HUES64 (cell line): ENCODE measurements around the gene KIF19. TPM values are rescaled to one million over a fixed set of nuclear protein-coding genes. Genes with fewer than 3 reads are reported as not detected.
"Not testable (repeated sequence)": the region's sequence is repeated elsewhere in the genome, so short reads cannot be mapped to it uniquely, and the experiment has no call there.

ENCODE experiments used
- H3K27ac ChIP-seq: 2 replicates; pipeline ENCODE4 v1.7.0; 2013; ENCODE audit warnings: low read depth, low read length, inconsistent platforms
- H3K27me3 ChIP-seq: 2 replicates; pipeline ENCODE4 v1.6.1; 2013; ENCODE audit warnings: mild to moderate bottlenecking, low read length; ENCODE audit not compliant: insufficient read depth
- H3K36me3 ChIP-seq: 2 replicates; pipeline ENCODE4 v1.6.1; 2013; ENCODE audit warnings: mild to moderate bottlenecking, low read length; ENCODE audit not compliant: insufficient read depth
- H3K4me1 ChIP-seq: 2 replicates; pipeline ENCODE4 v1.6.1; 2013; ENCODE audit warnings: mild to moderate bottlenecking, low read length, moderate library complexity; ENCODE audit not compliant: insufficient read depth
- H3K4me3 ChIP-seq: 2 replicates; pipeline ENCODE4 v1.5.1; 2013; ENCODE audit warnings: mild to moderate bottlenecking, low read length, moderate library complexity
- H3K9ac ChIP-seq: 2 replicates; pipeline ENCODE4 v1.6.1; 2013; ENCODE audit warnings: mild to moderate bottlenecking, low read depth, low read length
- H3K9me3 ChIP-seq: 2 replicates; pipeline ENCODE4 v1.6.1; 2013; ENCODE audit warnings: low read depth, low read length; ENCODE audit not compliant: insufficient read depth
- WGBS: fragments of 150-250, 120-280 bp; methylation state at CpG from one replicate; pipeline ENCODE4 v1.1.7; 2013; ENCODE audit warnings: missing lambda C conversion rate; 5-methylcytosine and 5-hydroxymethylcytosine counted together
- polyA plus RNA-seq, 2 experiments: library from polyadenylated mRNA; stranded (reverse); fragments of 50-300 nt; gene quantifications; one replicate each; pipeline ENCODE4 v1.2.3, GENCODE V29; 2013

KIF19 gene
- polyA plus RNA-seq (2013, experiment 1 of 2), result 0.50 TPM
- 0.63 TPM for polyA plus RNA-seq (2013, experiment 2 of 2)

GRCh38 chr17:74325743-74326379 lies at the start of gene KIF19:
KIF19 (plus strand) TSS chr17:74326226; CDS start chr17:74326350, 124 bp downstream.
- Histone ChIP-seq H3K27ac (no peak within 1 kb of the TSS), H3K9me3 (no peaks in the 10 kb centered on the region), H3K4me1 (peaks cover 5% of the 10 kb centered on the region), H3K9ac (peak within 1 kb of the TSS; percentile 38; the same call in 1 of the 2 replicates), H3K27me3 (peaks cover 34% of the 10 kb centered on the region), H3K4me3 (peak within 1 kb of the TSS; percentile 57), H3K36me3 (no peaks in the 10 kb centered on the region)
- WGBS, result 4% methylated on average over 73 of the region's 73 CpGs

DNA sequence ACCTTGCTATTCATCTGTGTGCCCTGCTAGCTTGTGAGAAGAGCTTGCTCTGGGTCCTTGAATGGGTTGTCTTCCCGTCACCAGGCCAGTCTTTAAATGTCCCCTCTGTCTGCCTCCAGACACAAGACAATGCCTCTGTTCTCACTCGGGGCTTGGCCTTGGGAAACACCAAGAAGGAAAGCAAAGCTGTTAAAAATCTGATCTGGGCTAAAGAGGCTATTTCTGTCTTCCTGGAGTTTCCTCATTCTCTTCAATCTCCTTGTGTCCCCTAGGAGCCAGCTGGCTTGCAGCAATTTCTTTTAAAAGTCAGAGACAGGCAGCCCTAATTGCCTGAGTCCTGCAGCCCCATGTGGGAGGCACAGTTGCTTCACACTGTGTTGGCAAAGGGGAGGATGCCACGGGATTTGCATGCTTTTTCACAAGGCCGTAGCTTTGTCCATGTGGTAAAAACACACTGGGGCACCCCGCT lies 49.5 kb upstream of the KIF19 start:
- Histone ChIP-seq H3K9me3 (no peaks in the 10 kb centered on the region), H3K4me3 (no peak overlapping the region), H3K27me3 (peaks cover 17% of the 10 kb centered on the region), H3K9ac (no peak overlapping the region), H3K27ac (no peak overlapping the region), H3K4me1 (peaks cover 20% of the 10 kb centered on the region; the same call in 1 of the 2 replicates), H3K36me3 (no peaks in the 10 kb centered on the region)
- WGBS, result 77% methylated on average over 5 of the region's 5 CpGs

GRCh38 chr17:74277935-74278334 lies 48.1 kb upstream of the KIF19 start:
- 88% methylated on average over 1 of the region's 1 CpG for WGBS

DNA sequence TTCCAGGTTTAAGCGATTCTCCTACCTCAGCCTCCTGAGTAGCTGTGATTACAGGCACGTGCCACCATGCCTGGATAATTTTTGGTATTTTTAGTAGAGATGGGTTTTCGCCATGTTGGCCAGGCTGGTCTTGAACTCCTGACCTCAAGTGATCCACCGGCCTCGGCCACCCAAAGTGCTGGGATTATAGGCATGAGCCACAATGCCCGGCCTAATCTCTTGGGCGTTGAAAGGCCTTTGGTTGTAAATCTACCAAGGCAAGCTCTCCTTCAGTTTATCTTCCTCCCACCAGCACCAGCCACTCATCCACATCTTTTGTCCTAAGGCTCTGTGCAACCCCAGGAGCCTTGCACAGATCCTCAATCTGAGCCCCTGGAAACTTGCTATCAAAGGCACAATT lies 46.4 kb upstream of the KIF19 start:
- not testable (repeated sequence) for H3K4me3 ChIP-seq, H3K27me3 ChIP-seq
- 94% methylated on average over 7 of the region's 7 CpGs for whole genome bisulfite sequencing

More at GRCh38 chr17:74277935-74278334, 48.1 kb upstream of the KIF19 start:
- Histone ChIP-seq H3K36me3 (no peaks in the 10 kb centered on the region), H3K27me3 (peaks cover 17% of the 10 kb centered on the region), H3K9me3 (no peaks in the 10 kb centered on the region), H3K9ac (no peak overlapping the region), H3K4me1 (peaks cover 7% of the 10 kb centered on the region; the same call in 1 of the 2 replicates), H3K27ac (no peak overlapping the region), H3K4me3 (no peak overlapping the region)

DNA sequence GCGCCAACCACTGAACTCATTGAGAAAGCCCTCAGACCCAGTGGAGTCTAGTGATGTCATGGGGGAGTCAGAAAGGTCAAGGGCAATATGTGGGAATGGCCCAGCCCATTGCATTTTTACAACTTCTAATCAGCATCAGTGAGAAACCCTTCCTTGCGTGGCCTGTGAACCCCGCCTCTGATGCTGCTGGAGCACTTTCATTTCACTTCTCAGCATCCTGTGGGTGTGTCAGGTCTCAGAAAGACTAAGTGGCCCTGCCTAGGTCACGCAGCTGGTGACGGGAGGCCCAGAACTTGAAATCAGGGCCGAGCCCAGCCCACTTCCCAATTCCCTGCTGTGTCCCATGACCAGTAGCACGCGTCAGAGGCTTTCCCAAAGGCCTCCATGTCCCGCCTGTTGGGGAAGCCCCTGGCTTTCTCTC lies 45.9 kb upstream of the KIF19 start:
- Histone ChIP-seq H3K27ac (no peak overlapping the region), H3K4me1 (no peaks in the 10 kb centered on the region; the same call in 1 of the 2 replicates), H3K36me3 (no peaks in the 10 kb centered on the region), H3K9ac (no peak overlapping the region), H3K27me3 (peaks cover 1% of the 10 kb centered on the region; the same call in 1 of the 2 replicates), H3K9me3 (no peaks in the 10 kb centered on the region), H3K4me3 (no peak overlapping the region)
- 87% methylated on average over 9 of the region's 9 CpGs for WGBS

More for the DNA sequence above, 46.4 kb upstream of the KIF19 start:
- H3K9me3 ChIP-seq, H3K27ac ChIP-seq, H3K4me1 ChIP-seq, H3K9ac ChIP-seq, H3K36me3 ChIP-seq: not testable (repeated sequence)

GRCh38 chr17:74281799-74282198 lies 44.2 kb upstream of the KIF19 start:
- H3K4me3 ChIP-seq, result no peak overlapping the region
- no peak overlapping the region for H3K27ac ChIP-seq

DNA sequence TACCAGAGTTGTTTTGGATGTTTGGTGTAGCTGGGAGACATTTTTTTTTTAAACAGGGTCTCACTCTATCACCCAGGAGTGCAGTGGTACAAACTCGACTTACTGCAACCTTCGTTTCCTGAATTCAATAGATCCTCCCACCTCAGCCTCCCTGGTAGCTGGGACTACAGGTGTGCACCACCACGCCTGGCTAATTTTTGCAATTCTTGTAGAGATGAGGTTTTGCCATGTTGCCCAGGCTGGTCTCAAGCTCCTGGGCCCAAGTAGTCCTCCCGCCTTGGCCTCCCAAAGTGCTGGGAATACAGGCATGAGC lies 43.8 kb upstream of the KIF19 start:
- H3K27me3 ChIP-seq, H3K9ac ChIP-seq, H3K4me3 ChIP-seq, H3K4me1 ChIP-seq, H3K9me3 ChIP-seq, H3K27ac ChIP-seq, H3K36me3 ChIP-seq: not testable (repeated sequence)
- 93% methylated on average over 4 of the region's 4 CpGs for WGBS

More at GRCh38 chr17:74281799-74282198, 44.2 kb upstream of the KIF19 start:
- H3K27me3 ChIP-seq, result no peaks in the 10 kb centered on the region
- H3K36me3 ChIP-seq, result no peaks in the 10 kb centered on the region
- H3K4me1 ChIP-seq, result no peaks in the 10 kb centered on the region; the same call in 1 of the 2 replicates
- no peak overlapping the region for H3K9ac ChIP-seq
- H3K9me3 ChIP-seq, result no peaks in the 10 kb centered on the region
- WGBS, result 95% methylated on average over 20 of the region's 20 CpGs

DNA sequence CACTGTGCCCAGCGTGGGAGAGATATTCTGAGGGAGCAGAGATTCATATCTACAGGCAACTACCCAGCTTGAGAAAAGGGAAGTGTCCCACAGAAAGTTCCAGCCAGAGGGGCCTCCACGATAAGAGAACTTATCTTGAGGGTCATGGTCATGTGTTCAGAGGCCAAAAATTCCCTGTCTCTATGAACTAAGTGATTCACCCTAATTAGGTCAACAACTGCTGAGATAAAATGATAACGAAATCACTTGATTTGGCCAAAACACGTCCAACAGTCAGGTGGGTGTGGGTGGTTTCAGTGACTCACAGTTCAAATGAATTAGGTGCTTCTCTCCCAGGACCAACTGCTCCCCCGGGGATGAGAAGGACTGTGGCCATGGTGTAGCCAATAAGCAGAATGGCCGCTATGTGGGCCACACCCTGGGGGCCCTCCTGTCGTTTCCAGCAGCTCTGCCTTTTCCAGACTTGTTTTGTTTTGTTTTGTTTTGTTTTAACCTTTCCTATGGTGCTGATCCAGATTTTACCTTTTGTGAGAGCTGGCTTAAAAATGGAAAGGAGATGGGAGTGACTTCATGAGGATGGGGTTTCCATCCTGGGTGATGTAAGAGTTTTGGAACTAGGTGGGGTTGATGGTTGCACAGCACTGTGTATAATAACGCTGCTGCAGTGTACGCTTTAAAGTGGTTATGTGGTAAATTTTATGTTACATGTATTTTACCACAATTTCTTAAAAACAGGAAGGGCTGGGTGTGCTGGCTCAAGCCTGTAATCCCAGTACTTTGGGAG lies 43.2 kb upstream of the KIF19 start:
- no peaks in the 10 kb centered on the region for H3K36me3 ChIP-seq
- whole genome bisulfite sequencing, result 84% methylated on average over 7 of the region's 9 CpGs
- no peak overlapping the region for H3K9ac ChIP-seq
- H3K27ac ChIP-seq, result no peak overlapping the region
- H3K27me3 ChIP-seq, result no peaks in the 10 kb centered on the region
- H3K4me3 ChIP-seq, result no peak overlapping the region
- H3K9me3 ChIP-seq, result no peaks in the 10 kb centered on the region
- no peaks in the 10 kb centered on the region for H3K4me1 ChIP-seq

GRCh38 chr17:74283371-74283673 lies 42.7 kb upstream of the KIF19 start:
- Histone ChIP-seq H3K4me1 (no peaks in the 10 kb centered on the region), H3K9me3 (no peaks in the 10 kb centered on the region), H3K27me3 (no peaks in the 10 kb centered on the region), H3K9ac (no peak overlapping the region), H3K4me3 (no peak overlapping the region), H3K36me3 (no peaks in the 10 kb centered on the region), H3K27ac (no peak overlapping the region)
- WGBS, result 89% methylated on average over 4 of the region's 4 CpGs

GRCh38 chr17:74287031-74287602 lies 38.9 kb upstream of the KIF19 start:
- Histone ChIP-seq H3K9ac (no peak overlapping the region), H3K27me3 (no peaks in the 10 kb centered on the region), H3K4me3 (no peak overlapping the region), H3K27ac (no peak overlapping the region), H3K36me3 (no peaks in the 10 kb centered on the region), H3K9me3 (no peaks in the 10 kb centered on the region), H3K4me1 (no peaks in the 10 kb centered on the region)
- 86% methylated on average over 14 of the region's 14 CpGs for WGBS

DNA sequence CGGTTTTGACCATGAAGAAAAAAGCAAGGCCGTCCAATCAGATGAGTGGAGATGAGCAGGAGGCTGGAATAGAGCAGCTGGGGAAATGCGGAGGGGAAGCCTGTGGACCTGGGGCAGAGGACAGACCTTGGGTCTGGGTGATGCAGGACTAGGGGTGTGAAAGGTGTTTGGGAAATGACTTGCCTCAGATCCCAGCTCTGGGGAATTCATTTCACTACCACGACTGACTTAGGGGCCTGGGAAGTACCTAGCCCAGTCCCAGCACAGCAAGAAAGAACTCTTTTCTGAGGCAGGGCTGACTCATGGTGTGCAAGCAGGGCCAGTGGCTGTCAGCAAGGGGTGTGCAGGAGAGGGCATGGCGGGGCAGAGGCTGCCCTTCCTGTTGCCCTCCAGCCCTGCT lies 37.2 kb upstream of the KIF19 start:
- no peak overlapping the region for H3K4me3 ChIP-seq
- H3K9ac ChIP-seq, result no peak overlapping the region
- no peaks in the 10 kb centered on the region for H3K27me3 ChIP-seq
- WGBS, result 80% methylated on average over 5 of the region's 5 CpGs
- H3K36me3 ChIP-seq, result no peaks in the 10 kb centered on the region
- H3K4me1 ChIP-seq, result no peaks in the 10 kb centered on the region
- H3K9me3 ChIP-seq, result no peaks in the 10 kb centered on the region
- no peak overlapping the region for H3K27ac ChIP-seq
